GM18868 (cell line): Measurements from ENCODE around the gene IL36G.
"Not testable (repeated sequence)": the region's sequence is repeated elsewhere in the genome, so short reads cannot be mapped to it uniquely, and the experiment has no call there.

ENCODE experiments used
- ATAC-seq: cut with Tn5 transposase; IDR thresholded peaks from one replicate; pipeline ENCODE4 v1.9.1; 2021; ENCODE audit warnings: mild to moderate bottlenecking, moderate library complexity; ENCODE audit not compliant: unreplicated experiment

Gene IL36G

GRCh38 chr2:112977559-112978056 lies at the start of gene IL36G:
Gene IL36G (plus strand): TSS chr2:112978006. CDS start chr2:112978639, 633 bp downstream.
- ATAC-seq = no peak

GRCh38 chr2:112933261-112933660 lies 44.5 kb upstream of the IL36G start:
- no peak for ATAC-seq

GRCh38 chr2:112934117-112934516 lies 43.7 kb upstream of the IL36G start:
- not testable (repeated sequence) for ATAC-seq

GRCh38 chr2:112936927-112937232 lies 40.9 kb upstream of the IL36G start:
- no peak for ATAC-seq

- no peak for ATAC-seq
Observed at GRCh38 chr2:112938904-112939303, 38.9 kb upstream of the IL36G start.

- no peak for ATAC-seq
Observed at GRCh38 chr2:112939425-112939824, 38.4 kb upstream of the IL36G start.

GRCh38 chr2:112940859-112941625 lies 36.8 kb upstream of the IL36G start:
- no peak for ATAC-seq

GRCh38 chr2:112941753-112942653 lies 35.8 kb upstream of the IL36G start:
- ATAC-seq = peak; percentile 74

GRCh38 chr2:112942654-112943002 lies 35.2 kb upstream of the IL36G start:
- no peak for ATAC-seq

GRCh38 chr2:112944971-112945370 lies 32.8 kb upstream of the IL36G start:
- no peak for ATAC-seq

- ATAC-seq = no peak
Observed at GRCh38 chr2:112946086-112946485, 31.7 kb upstream of the IL36G start.

- ATAC-seq = no peak
Observed at GRCh38 chr2:112947374-112947773, 30.4 kb upstream of the IL36G start.

GRCh38 chr2:112949456-112949855 lies 28.4 kb upstream of the IL36G start:
- ATAC-seq = no peak

- ATAC-seq = no peak
Observed at GRCh38 chr2:112954364-112954763, 23.4 kb upstream of the IL36G start.

GRCh38 chr2:112957511-112957910 lies 20.3 kb upstream of the IL36G start:
- no peak for ATAC-seq

GRCh38 chr2:112958428-112959108 lies 19.2 kb upstream of the IL36G start:
- peak; percentile 69 for ATAC-seq

GRCh38 chr2:112959109-112959812 lies 18.5 kb upstream of the IL36G start:
- ATAC-seq = no peak

GRCh38 chr2:112960230-112960825 lies 17.5 kb upstream of the IL36G start:
- no peak for ATAC-seq

- peak; percentile 49 for ATAC-seq
Observed at GRCh38 chr2:112962308-112963175, 15.3 kb upstream of the IL36G start.
